Measurements from ENCODE around the gene UNC45B.
A peak's percentile ranks its signal among the peaks of the same experiment; 100 is the strongest.
"Not testable (repeated sequence)": the region's sequence is repeated elsewhere in the genome, so short reads cannot be mapped to it uniquely, and the experiment has no call there.

Gene UNC45B

GRCh38 chr17:35174835-35175334 lies 27.3 kb downstream of the UNC45B start:
- DNase-seq, result no peak

DNA sequence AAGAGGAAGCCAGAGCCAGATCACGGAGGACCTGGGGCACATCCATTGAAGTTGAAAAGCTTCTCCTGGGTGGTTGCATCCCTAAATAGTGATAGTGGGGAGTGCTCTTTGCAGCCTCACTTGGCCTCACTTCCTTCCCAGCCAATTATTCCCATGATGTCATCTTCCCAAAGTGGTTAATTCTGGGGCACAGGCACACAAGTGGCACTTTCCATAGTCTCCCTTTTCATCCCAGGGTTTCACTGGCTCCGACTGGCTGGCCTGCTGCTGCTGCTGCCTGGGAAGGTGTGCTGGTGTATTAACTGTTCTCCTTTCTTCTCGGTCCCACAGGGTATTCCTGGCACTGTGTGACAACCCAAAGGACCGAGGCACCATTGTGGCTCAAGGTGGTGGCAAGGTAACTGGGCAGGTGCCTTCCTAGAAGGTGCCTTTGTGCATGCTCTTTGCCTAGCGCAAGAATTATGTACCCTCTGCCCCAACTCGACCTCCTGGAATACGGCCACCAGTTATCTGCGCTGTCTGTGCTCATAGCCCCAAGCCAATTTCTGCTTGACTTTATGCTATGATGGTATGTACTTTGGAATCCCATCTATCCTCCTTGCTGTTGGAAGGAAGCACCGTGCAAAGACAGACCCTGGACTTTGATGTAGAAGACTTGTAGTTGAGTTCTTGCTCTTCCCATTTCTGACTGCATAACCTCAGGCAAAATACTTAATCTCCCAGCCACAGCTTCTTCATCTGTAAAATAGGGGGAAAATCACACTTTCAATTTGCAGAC lies 28.2 kb downstream of the UNC45B start:
- DNase-seq, result peak; percentile 23

DNA sequence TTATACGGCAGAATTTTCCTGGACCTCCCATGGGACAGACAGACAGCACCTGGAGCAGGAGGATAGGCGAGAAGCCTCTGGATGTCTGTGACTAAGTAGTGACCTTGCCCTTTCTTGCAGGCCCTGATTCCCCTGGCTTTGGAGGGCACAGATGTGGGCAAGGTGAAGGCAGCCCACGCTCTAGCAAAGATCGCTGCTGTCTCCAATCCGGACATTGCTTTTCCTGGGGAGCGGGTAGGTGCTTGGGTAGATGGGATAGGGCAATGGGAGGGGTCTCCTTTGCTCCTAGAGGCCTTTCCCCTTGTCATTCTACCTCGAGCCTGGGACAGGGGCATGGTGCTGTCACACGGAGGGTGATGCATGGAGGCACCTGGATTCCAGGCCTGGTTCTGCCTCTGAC lies 29.3 kb downstream of the UNC45B start:
- no peak for DNase-seq

DNA sequence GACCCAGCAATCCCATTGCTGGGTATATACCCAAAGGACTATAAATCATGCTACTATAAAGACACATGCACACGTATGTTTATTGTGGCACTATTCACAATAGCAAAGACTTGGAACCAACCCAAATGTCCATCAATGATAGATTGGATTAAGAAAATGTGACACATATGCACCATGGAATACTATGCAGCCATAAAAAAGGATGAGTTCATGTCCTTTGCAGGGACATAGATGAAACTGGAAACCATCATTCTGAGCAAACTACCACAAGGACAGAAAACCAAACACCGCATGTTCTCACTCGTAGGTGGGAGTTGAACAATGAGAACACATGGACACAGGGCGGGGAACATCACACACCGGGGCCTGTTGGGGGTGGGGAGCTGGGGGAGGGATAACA lies 31.8 kb downstream of the UNC45B start:
- DNase-seq, result not testable (repeated sequence)

DNA sequence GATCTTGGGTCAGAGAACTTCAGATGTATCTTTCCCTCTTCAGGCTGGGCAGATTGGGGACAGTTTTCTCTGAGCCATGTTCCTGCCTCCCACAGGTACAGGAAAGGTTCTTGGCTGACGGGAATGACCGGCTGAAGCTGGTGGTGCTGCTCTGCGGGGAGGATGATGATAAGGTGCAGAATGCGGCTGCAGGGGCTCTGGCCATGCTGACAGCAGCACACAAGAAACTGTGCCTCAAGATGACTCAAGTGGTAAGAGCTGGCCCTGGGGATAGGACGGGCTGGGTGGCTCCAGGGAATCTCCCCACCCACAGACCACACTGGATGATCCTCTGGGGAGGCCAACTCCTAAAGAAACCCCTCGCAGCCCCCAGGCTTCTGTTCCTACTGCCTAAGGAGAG lies 35.7 kb downstream of the UNC45B start:
- no peak for DNase-seq

GRCh38 chr17:35184274-35184673 lies 36.7 kb downstream of the UNC45B start:
- DNase-seq, result no peak

GRCh38 chr17:35185849-35186248 lies 38.2 kb downstream of the UNC45B start:
- no peak for DNase-seq

DNA sequence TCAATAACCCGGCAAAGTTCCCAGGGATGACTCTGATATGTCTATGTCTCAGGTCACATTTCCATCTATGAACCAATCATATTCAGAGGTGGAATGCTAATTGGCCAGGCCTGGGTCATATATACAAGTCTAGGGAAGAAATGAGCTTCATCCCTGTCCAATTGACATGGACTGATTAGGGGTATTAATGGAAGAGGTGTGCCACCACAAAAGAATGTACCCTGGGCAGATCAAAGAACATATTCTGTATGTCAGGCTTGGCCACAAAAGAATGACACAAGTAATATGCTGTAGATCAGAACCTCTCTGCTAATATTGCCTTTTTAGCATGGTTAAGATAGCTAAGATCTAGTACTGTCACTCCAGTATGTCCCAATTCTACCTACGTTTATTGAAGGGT lies 39.9 kb downstream of the UNC45B start:
- no peak for DNase-seq

GRCh38 chr17:35188111-35188510 lies 40.5 kb downstream of the UNC45B start:
- DNase-seq, result no peak

DNA sequence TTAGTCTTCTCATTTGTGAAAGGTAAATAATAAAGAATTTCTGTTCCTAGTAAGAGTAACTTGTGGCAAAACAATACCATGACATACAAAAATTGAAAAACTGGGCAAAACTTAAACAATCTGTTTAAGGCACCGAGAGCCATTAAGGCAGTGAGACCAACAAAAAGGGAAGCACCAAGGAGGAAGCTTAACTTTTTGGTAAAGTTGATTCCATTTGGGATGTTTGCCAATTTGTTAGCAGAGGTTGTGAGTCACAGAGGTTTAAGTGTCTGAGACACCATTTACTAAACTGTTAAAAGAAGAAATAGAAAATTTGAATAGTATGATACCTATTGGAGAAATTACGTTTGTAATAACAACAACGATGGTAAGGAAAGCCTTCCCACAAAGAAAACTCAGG lies 41.7 kb downstream of the UNC45B start:
- DNase-seq, result no peak

DNA sequence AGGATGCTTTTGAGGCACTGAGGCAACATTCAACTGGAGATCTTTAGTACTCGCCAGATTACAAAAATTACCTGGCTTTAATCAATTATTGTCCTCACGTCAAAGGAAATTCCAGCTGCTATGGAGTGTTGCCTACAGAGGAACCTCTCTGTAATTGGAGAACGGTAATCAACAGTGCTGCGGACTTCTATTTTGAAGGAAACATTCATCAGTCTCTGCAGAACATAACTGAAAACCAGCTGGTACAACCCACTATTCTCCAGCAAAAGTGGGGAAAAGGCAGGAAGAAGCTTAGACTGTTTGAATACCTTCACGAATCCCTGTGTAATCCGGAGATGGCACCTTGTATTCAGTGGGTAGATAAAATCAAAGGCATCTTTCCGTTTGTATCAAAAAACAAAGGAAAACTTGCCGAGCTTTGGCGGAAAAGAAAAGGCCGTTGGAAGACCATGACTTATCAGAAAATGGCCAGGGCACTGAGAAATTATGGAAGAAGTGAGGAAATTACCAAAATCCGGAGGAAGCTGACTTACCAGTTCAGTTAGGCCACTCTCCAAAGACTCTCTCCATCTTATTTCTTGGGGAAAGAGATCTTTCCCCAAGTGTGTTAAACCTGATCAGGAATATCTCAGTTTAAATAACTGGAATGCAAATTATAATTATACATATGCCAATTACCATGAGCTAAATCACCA lies 43.5 kb downstream of the UNC45B start:
- DNase-seq, result no peak

DNA sequence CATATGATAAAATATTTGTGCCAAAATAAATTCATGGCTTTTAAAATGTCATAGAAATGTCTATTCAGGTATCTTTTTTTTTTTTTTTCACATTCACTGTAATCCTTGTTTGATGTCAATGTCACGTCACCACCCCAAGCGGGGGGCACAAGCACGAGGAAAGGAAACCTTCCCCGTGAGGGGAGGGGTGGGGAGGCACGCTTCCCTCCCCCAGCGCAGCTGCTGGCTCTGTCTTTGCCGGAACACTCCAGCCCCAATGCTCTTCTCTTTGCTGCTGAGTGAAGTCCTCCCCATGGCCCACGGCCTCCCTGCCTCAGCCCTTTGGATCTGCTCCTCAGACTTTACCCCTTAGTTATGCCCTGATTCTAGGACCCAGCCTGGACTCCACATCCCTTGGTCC lies 45.1 kb downstream of the UNC45B start:
- no peak for DNase-seq

GRCh38 chr17:35194001-35194400 lies 46.4 kb downstream of the UNC45B start, which contains the start of gene SLC35G3:
TSS of gene SLC35G3 (minus strand) at chr17:35194393. CDS start at chr17:35194307, 86 bp downstream.
- not testable (repeated sequence) for DNase-seq

DNA sequence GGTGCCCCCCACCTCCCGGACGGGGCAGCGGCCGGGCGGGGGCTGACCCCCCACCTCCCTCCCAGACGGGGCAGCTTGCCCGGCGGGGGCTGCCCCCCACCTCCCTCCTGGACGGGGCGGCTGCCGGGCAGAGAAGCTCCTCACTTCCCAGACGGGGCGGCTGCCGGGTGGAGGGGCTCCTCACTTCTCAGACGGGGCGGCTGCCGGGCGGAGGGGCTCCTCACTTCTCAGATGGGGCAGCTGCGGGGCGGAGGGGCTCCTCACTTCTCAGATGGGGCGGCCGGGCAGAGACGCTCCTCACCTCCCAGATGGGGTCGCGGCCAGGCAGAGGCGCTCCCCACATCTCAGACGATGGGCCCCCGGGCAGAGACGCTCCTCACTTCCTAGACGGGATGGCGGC lies 47.4 kb downstream of the UNC45B start:
- not testable (repeated sequence) for DNase-seq

DNA sequence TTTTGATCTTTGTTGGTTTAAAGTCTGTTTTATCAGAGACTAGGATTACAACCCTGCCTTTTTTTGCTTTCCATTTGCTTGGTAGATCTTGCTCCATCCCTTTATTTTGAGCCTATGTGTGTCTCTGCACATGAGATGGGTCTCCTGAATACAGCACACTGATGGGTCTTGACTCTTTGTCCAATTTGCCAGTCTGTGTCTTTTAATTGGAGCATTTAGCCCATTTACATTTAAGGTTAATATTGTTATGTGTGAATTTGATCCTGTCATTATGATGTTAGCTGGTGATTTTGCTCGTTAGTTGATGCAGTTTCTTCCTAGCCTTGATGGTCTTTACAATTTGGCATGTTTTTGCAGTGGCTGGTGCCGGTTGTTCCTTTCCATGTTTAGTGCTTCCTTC lies 55.0 kb downstream of the UNC45B start:
- not testable (repeated sequence) for DNase-seq

DNA sequence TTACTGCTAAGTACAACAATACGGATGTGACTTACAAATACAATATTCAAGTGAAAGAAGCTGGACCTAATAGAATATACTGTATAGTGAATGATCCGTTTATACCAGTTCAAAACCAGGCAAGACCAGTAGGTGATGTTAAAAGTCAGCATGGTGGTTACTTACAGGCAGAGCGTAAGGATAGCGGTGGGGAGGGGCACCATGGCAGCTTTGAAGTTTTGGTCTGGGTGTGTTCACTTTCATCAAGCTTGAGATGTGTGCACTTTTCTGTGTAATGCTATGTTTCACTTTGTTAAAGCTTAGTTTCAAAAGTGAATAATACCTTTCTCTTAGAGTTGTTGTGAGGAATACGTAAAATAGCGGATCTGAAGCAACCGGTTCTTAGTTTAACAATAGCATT lies 63.1 kb downstream of the UNC45B start:
- DNase-seq, result no peak

DNA sequence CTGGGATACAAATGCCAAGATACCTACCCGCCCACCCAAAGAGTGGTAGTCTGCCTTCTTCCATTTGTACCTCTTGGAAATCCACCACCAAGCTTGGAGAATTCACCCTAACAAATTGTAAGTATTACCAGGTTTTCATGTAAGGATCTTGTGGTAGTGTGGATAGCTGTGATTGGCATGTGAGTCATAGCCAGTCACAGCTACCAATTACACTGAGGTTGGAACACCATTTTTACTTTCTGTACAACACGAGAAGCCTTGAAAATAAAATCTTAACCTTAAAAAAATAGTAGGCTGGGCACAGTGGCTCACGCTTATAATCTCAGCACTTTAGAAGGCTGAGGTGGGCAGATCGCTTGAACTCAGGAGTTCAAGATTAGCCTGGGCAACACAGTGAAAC lies 65.1 kb downstream of the UNC45B start:
- DNase-seq, result no peak

DNA sequence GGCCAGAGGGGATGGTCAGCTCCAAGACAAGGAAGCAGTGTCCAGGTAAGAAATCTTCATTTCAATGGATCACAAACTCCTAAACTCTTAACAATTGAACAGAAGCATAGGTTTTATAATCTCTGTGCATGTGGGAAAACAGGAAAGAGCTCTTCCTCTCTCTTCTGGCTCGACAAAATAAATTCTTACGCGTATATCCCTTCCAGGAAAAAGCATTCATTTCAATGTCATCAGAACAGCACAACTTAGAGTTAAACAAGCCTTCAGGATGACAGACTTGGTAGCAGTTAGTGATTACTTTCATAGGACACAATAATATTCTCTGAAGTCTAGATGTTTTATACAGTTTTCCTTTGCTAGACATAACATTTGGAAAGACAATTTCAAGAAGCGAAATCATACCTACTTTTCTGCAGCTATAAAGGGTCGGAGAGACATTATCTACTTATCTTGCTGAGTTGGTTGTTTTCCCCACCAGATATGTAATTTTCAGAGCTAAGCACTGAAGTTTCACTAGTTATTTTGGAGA lies 65.9 kb downstream of the UNC45B start:
- DNase-seq, result no peak

DNA sequence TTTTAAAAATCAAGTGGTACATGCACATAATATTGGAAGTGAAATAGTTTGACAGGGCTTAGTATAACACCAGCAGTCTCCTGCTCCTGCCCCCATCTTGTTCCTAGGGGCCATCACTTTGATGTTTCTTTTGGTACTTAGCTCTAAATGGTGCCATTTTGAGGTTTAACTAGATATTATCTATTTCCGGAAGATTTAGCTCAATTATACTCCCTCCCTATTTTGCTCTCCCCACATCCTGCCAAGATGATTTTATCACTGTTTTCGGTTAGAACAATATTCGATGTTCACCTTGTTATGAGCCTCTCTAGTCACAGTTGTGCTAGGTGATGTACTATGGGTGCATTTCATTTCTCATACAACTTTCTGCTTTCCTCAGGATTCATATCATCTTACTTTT lies 66.6 kb downstream of the UNC45B start:
- no peak for DNase-seq

- DNase-seq, result peak; percentile 68
These were observed 67.1 kb downstream of the UNC45B start for GRCh38 chr17:35214631-35215273.

GRCh38 chr17:35217107-35217506 lies 69.5 kb downstream of the UNC45B start:
- DNase-seq, result no peak

GRCh38 chr17:35218915-35219314 lies 71.3 kb downstream of the UNC45B start:
- no peak for DNase-seq

DNA sequence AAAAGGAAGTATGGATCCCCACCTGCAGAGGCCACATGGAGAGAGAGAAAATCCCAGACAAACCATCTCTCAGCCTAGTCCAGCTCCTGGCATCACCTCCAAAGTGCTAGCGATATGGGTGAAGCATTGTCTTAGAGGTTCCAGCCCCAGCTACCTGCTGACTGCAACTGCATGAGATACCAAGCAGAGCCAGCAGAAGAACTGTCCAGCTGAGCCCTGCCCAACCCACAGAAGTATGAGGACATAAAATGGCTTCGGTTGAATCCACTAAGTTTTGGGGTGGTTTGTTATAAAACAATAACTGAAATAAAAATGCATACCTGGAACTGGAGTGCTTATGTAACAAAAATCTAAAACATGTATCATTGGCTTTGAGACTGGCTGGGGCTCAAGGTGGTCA lies 74.8 kb downstream of the UNC45B start:
- DNase-seq, result no peak

DNA sequence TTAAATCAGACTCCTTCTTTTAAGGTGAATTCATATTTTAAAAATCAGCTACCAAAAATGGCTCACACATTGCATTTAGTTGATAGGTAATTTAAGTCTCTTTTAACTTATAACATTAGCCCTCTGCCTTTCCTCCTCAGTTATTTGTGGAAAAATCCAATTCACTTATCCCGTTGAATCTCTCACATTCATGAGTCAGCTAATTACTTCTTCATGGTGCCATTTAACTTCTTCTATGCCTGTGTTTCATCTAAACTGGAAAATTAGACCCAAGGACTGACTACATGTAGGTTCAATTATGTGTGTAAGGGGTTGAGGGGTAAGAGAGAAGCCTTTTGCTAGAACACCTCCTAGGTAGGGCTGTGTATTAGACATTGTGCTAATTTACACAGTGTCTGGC lies 76.8 kb downstream of the UNC45B start:
- no peak for DNase-seq
